ENCODE results near the gene CPXM2.

Gene CPXM2

GRCh38 chr10:123934846-123935245 is 43.2 kb upstream of the CPXM2 start:
- no peak for TF ChIP-seq POLR2AphosphoS5 (IDR thresholded peaks at IDR 0.05; ENCODE audit: low read depth, low read length)
- TF ChIP-seq SIN3A (IDR thresholded peaks at IDR 0.05; ENCODE audit: borderline replicate concordance, insufficient read depth, low read length) = no peak

DNA sequence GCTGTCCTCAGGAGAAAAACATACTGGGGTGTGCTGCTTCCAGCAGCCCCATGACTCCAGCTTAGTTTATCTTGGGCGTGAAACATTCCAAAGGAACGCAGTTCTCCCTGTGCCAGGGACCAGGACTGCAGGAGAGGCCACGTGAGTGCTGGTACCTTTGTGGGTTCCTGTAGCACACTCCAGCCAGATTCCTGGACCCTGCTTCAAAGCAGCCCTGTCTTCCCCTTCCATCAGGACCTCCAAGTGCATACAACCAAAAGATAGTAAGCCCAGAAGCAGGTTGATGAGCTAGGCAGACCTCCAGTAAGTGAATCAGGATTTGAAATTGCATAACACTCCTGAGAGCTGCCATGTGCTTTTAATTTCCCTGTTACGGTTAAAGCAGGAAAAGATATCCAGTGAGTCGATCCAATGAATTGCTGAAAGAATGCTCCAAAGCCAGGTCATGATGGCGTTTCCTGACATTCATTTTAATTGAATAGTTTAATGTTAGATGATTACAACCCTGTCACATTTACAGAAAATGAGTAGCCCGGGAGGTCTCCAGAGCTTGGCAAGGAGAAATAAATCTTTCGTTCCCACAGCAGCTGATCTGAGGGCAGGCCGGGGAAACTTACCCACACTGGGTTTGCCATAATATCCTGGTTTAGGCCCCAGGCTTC is 38.9 kb upstream of the CPXM2 start:
- TF ChIP-seq, protein P1, sequence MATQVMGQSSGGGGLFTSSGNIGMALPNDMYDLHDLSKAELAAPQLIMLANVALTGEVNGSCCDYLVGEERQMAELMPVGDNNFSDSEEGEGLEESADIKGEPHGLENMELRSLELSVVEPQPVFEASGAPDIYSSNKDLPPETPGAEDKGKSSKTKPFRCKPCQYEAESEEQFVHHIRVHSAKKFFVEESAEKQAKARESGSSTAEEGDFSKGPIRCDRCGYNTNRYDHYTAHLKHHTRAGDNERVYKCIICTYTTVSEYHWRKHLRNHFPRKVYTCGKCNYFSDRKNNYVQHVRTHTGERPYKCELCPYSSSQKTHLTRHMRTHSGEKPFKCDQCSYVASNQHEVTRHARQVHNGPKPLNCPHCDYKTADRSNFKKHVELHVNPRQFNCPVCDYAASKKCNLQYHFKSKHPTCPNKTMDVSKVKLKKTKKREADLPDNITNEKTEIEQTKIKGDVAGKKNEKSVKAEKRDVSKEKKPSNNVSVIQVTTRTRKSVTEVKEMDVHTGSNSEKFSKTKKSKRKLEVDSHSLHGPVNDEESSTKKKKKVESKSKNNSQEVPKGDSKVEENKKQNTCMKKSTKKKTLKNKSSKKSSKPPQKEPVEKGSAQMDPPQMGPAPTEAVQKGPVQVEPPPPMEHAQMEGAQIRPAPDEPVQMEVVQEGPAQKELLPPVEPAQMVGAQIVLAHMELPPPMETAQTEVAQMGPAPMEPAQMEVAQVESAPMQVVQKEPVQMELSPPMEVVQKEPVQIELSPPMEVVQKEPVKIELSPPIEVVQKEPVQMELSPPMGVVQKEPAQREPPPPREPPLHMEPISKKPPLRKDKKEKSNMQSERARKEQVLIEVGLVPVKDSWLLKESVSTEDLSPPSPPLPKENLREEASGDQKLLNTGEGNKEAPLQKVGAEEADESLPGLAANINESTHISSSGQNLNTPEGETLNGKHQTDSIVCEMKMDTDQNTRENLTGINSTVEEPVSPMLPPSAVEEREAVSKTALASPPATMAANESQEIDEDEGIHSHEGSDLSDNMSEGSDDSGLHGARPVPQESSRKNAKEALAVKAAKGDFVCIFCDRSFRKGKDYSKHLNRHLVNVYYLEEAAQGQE (IDR thresholded peaks at IDR 0.05; ENCODE audit: insufficient read depth in 1 of 2, low read depth in 2 of 2, low read length in 2 of 2) = no peak
- TF ChIP-seq TAF1 (IDR thresholded peaks at IDR 0.05; ENCODE audit: borderline replicate concordance, insufficient read depth, low read length) = no peak

- TF ChIP-seq POLR2AphosphoS5 (IDR thresholded peaks at IDR 0.05; ENCODE audit: low read depth, low read length) (no peak), SIN3A (IDR thresholded peaks at IDR 0.05; ENCODE audit: borderline replicate concordance, insufficient read depth, low read length) (no peak), TAF1 (IDR thresholded peaks at IDR 0.05; ENCODE audit: borderline replicate concordance, insufficient read depth, low read length) (no peak), FOXP2 (optimal IDR thresholded peaks at IDR 0.05; ENCODE audit: borderline replicate concordance, extremely low read depth, extremely low read length, insufficient read depth) (no peak)
- TF ChIP-seq, protein P1 (IDR thresholded peaks at IDR 0.05; ENCODE audit: insufficient read depth in 1 of 2, low read depth in 2 of 2, low read length in 2 of 2) = no peak
These were observed 38.2 kb upstream of the CPXM2 start for GRCh38 chr10:123929791-123930190.

DNA sequence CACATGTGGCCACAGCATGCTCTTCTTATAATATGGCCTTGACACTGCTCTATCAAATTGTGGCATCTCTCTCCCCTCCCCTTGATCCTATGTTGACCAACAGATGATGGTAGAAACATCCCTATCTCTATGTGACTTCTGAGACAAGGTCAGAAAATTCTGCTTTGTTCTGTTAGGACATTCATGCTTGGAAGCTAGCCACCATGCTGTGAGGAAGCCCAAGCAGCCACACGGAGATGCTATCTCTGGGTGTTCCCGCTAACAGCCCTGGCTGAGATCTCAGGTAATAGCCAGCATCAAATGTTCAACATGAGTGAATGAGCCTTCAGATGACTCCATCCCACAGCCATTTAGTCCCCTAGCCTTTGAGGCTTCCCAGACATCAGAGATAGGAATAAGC is 36.8 kb upstream of the CPXM2 start:
- TF ChIP-seq, protein P1 (IDR thresholded peaks at IDR 0.05; ENCODE audit: insufficient read depth in 1 of 2, low read depth in 2 of 2, low read length in 2 of 2) = no peak
- TF ChIP-seq FOXP2 (optimal IDR thresholded peaks at IDR 0.05; ENCODE audit: borderline replicate concordance, extremely low read depth, extremely low read length, insufficient read depth) (no peak), POLR2AphosphoS5 (IDR thresholded peaks at IDR 0.05; ENCODE audit: low read depth, low read length) (no peak), TAF1 (IDR thresholded peaks at IDR 0.05; ENCODE audit: borderline replicate concordance, insufficient read depth, low read length) (no peak), SIN3A (IDR thresholded peaks at IDR 0.05; ENCODE audit: borderline replicate concordance, insufficient read depth, low read length) (no peak)

- TF ChIP-seq, protein P1 (IDR thresholded peaks at IDR 0.05; ENCODE audit: insufficient read depth in 1 of 2, low read depth in 2 of 2, low read length in 2 of 2) = no peak
- TF ChIP-seq TAF1 (IDR thresholded peaks at IDR 0.05; ENCODE audit: borderline replicate concordance, insufficient read depth, low read length) = no peak
- TF ChIP-seq POLR2AphosphoS5 (IDR thresholded peaks at IDR 0.05; ENCODE audit: low read depth, low read length) = no peak
- no peak for TF ChIP-seq FOXP2 (optimal IDR thresholded peaks at IDR 0.05; ENCODE audit: borderline replicate concordance, extremely low read depth, extremely low read length, insufficient read depth)
- TF ChIP-seq SIN3A (IDR thresholded peaks at IDR 0.05; ENCODE audit: borderline replicate concordance, insufficient read depth, low read length) = no peak
These were observed 35.0 kb upstream of the CPXM2 start for GRCh38 chr10:123926401-123927264.
